Small intestine (tissue), 7 donors: ENCODE data around the gene PLET1. TPM values are rescaled to one million over a fixed set of nuclear protein-coding genes. Genes with fewer than 3 reads are reported as not detected.
A peak's percentile ranks its signal among the peaks of the same experiment; 100 is the strongest.

Experiments used
- DNase-seq, 2 donors: peaks; one replicate each; pipeline versions ENCODE4 v3.0.0 to v3.0.0-alpha.2; 2013
- FAIRE-seq: peaks from 2 replicates; lab custom pipeline; 2012; peaks lifted over from hg19 to GRCh38; lab: Jason Lieb, UNC
- H3K27ac ChIP-seq, 3 donors: one replicate each; pipeline ENCODE4 v1.5.1; 2013; ENCODE audit warnings: low read length in 2 of 3, mild to moderate bottlenecking in 2 of 3, control low read depth in 1 of 3, inconsistent platforms in 1 of 3, low read depth in 1 of 3, moderate library complexity in 1 of 3
- H3K27me3 ChIP-seq, 3 donors: one replicate each; pipeline ENCODE4 v1.6.1; 2013; ENCODE audit warnings: low read length in 3 of 3, inconsistent platforms in 1 of 3; ENCODE audit not compliant: control insufficient read depth in 3 of 3, insufficient read depth in 3 of 3
- H3K36me3 ChIP-seq, 3 donors: one replicate each; pipeline ENCODE4 v1.6.1; 2013; ENCODE audit warnings: low read length in 3 of 3, inconsistent platforms in 1 of 3, low read depth in 1 of 3, mild to moderate bottlenecking in 1 of 3, moderate library complexity in 1 of 3; ENCODE audit not compliant: control insufficient read depth in 3 of 3, insufficient read depth in 2 of 3
- H3K4me1 ChIP-seq, 3 donors: one replicate each; pipeline ENCODE4 v1.6.1; 2013; ENCODE audit warnings: low read length in 2 of 3, inconsistent platforms in 1 of 3, low read depth in 1 of 3, mild to moderate bottlenecking in 1 of 3, moderate library complexity in 1 of 3; ENCODE audit not compliant: control insufficient read depth in 3 of 3, insufficient read depth in 2 of 3
- H3K4me3 ChIP-seq, 3 donors: one replicate each; pipeline ENCODE4 v1.5.1; 2013; ENCODE audit warnings: low read length in 3 of 3, control low read depth in 1 of 3, inconsistent platforms in 1 of 3, low read depth in 1 of 3, mild to moderate bottlenecking in 1 of 3, moderate library complexity in 1 of 3
- H3K9me3 ChIP-seq, 2 donors: one replicate each; pipeline ENCODE4 v1.6.1; 2013; ENCODE audit warnings: low read depth in 1 of 2, low read length in 1 of 2; ENCODE audit not compliant: control insufficient read depth in 2 of 2, insufficient read depth in 1 of 2
- WGBS, 3 donors: extraction: QIAGEN DNeasy Blood & Tissue Kit; methylation state at CpG; one replicate each; pipeline ENCODE4 v1.1.7; 2013; 5-methylcytosine and 5-hydroxymethylcytosine counted together
- polyA plus RNA-seq, 4 donors: library from polyadenylated mRNA; stranded (reverse) in 3 of 4; unstranded in 1 of 4; fragments of 200-250 nt in 3 of 4; fragments of 120-200 nt in 1 of 4; gene quantifications; one replicate each; pipeline versions ENCODE4 v1.2.1 to v1.2.3, GENCODE V29; 2013
- donor health status: healthy with polysubstance abuse.
- donor health status: control.
- donor health status: control.
- donor health status: Bipolar disorder and iron deficiency.
- donor health status: healthy.

Gene PLET1
- polyA plus RNA-seq, 4 donors, result 0.06 TPM; not detected in 3

DNA sequence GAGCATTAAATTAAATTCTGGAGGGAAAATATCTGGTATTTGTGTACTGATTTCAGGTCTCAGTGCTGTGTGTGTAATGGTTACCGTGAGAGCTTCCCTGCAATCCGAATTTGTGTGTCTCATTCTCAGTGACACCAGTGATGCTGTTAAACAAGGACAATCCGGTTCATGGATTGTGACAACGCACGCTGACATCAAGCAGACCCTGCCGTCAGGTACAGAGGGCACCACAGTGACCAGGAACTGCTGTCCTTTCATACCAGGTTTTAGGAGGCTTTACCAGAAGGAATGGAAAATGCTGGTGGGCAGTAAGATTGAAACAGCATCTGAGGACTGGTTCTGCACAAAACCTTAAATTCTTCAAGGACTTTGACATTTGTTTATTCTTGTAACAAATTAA is 30.5 kb upstream of the PLET1 start:
- FAIRE-seq, result no peak
- 91 to 96% (median 94%) methylated on average over 6 of the region's 6 CpGs for WGBS, 3 donors
- H3K36me3 ChIP-seq, result peaks cover 0 to under 1% (median 0%) of the 10 kb centered on the region in 3 donors
- H3K4me3 ChIP-seq, result no peak overlapping the region
- H3K27ac ChIP-seq, result no peak overlapping the region
- no peak for DNase-seq
- H3K27me3 ChIP-seq, result no peaks in the 10 kb centered on the region
- peaks cover 0 to 5% (median 2%) of the 10 kb centered on the region in 3 donors for H3K4me1 ChIP-seq
- peaks cover 0 to 5% of the 10 kb centered on the region in 2 donors for H3K9me3 ChIP-seq

DNA sequence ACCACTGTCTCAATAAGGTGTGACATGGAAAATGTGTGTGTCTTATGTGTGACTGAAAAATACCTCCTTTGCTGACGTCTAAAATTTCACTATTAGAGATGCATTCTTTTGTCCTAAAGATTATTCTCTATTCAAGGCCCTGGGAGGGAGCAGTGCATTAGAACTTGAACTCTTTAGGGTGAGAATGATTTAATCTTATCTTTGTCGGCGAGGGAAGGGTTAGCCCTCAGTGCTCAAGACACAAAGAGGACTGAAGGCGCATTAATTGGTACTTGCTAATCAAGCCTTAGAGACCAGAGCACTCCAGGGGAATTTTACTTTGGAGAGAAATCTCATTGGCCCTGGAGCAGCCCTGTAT is 29.8 kb upstream of the PLET1 start:
- Histone ChIP-seq H3K4me3 (peak overlapping the region in 2 of 3 donors; percentile 47 to 49), H3K27me3 (no peaks in the 10 kb centered on the region), H3K27ac (peak overlapping the region in 1 of 3 donors; percentile 24), H3K9me3 (peaks cover 0 to 5% of the 10 kb centered on the region in 2 donors), H3K4me1 (peaks cover 0 to 5% (median 2%) of the 10 kb centered on the region in 3 donors), H3K36me3 (no peaks in the 10 kb centered on the region)
- FAIRE-seq (no peak), DNase-seq (no peak)
- 12 to 18% (median 13%) methylated on average over 4 of the region's 4 CpGs for WGBS, 3 donors

DNA sequence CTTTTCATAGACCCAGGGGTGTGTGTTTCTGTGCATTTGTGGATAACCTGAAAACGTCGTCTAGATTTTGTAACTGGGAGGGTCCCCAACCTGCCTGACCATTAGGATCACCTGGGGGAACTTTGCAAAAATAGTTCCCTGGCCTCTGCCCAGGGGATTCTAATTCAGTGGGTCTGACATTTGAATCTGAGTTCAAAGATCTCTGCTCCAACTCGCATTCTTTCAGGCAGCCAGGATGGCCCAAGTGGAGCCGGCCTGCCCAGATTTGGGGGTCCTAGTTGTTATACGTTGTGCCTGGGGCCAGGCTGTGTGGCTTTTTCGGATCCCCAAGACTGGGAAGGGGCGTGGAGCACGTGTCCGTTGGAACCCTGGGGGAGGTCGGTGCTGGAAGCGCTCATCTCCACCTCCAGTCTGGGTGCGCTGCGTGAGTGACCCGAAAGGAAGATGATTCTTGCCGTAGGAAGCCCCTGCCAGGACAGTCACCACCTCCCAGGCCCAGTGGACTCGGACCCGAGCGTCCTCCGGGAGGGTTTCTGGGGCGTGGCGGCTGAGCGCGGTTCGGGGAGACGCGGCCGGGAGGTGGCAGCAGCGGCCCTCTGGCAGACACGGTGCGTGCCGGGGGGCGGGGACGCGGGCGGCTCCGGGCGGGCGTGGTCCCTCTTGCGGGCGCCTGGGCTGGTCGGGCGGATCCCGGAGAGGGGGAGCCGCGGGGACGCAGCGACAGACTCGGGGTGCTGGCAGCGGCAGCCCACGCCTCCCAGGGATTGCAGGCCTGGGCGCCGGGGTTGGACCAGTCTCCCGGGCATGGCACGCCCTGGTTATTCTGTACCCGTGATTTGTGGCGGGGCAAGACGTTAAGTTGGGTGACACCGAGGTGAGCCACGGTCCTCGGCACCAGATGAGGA is 29.2 kb upstream of the PLET1 start:
- H3K4me1 ChIP-seq, result peaks cover 0 to 5% (median 2%) of the 10 kb centered on the region in 3 donors
- peak overlapping the region in 1 of 3 donors; percentile 24 for H3K27ac ChIP-seq
- FAIRE-seq, result no peak
- 1 to 3% (median 3%) methylated on average over 50 to 60 of the region's 60 CpGs for WGBS, 3 donors
- DNase-seq, result peak; percentile 71 to 87
- H3K4me3 ChIP-seq, result peak overlapping the region in 2 of 3 donors; percentile 47 to 49
- H3K9me3 ChIP-seq, result peaks cover 0 to 4% of the 10 kb centered on the region in 2 donors
- H3K27me3 ChIP-seq, result no peaks in the 10 kb centered on the region
- H3K36me3 ChIP-seq, result peaks cover 0 to under 1% (median 0%) of the 10 kb centered on the region in 3 donors

DNA sequence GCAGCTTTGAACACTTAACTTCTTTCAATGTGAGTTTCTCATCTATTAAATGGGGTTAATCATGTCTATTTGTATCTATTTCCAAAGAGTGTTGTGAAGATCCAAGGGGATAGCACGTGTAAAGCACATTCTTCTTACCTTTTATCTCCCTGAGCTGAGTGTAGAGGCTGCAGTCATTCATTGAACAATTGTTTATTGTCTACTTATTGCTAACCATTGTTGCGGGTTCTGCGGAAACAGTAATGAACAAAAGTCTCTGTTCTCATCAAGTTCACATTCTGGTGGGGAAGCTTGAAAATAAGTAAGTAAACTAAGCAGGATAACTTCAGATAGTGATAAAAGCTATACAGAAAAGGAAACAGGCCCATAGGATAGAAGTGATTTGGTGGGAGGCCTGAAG is 27.4 kb upstream of the PLET1 start:
- Histone ChIP-seq H3K27ac (no peak overlapping the region), H3K27me3 (no peaks in the 10 kb centered on the region), H3K4me3 (no peak overlapping the region), H3K9me3 (no peaks in the 10 kb centered on the region), H3K36me3 (peaks cover 0 to 3% (median 0%) of the 10 kb centered on the region in 3 donors), H3K4me1 (peaks cover 0 to 5% (median 0%) of the 10 kb centered on the region in 3 donors)
- DNase-seq, result no peak
- FAIRE-seq, result no peak
- 83 to 91% (median 89%) methylated on average over 3 of the region's 3 CpGs for WGBS, 3 donors

DNA sequence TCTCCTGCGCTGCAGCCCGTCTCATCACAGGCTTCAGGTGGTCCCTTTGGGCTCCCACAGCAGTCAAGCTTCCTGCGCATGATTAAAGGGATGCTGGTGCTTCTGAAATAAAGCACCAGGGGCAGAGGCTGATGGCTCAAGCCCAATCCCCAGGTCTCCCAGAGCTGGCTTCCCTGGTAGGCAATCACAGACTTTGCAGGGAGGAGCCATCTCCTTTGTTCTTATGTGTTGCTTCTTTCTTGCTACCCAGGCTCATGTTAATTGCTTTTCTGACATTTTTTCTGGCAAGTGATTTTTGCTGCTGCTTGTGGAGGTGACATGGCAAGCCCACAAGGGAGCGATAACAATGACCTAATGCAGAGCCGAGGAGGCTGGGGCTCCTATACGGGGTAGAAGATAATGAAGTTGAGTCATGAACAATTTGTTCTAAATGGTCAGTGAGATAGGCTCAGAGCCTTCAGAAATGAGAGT is 25.2 kb upstream of the PLET1 start:
- WGBS, 3 donors, result 74 to 85% (median 81%) methylated on average over 6 of the region's 6 CpGs
- no peak for FAIRE-seq
- Histone ChIP-seq H3K4me1 (peaks cover 0 to 5% (median 0%) of the 10 kb centered on the region in 3 donors), H3K4me3 (no peak overlapping the region), H3K27me3 (no peaks in the 10 kb centered on the region), H3K27ac (no peak overlapping the region), H3K9me3 (no peaks in the 10 kb centered on the region), H3K36me3 (peaks cover 0 to 3% (median 0%) of the 10 kb centered on the region in 3 donors)
- DNase-seq, result no peak

DNA sequence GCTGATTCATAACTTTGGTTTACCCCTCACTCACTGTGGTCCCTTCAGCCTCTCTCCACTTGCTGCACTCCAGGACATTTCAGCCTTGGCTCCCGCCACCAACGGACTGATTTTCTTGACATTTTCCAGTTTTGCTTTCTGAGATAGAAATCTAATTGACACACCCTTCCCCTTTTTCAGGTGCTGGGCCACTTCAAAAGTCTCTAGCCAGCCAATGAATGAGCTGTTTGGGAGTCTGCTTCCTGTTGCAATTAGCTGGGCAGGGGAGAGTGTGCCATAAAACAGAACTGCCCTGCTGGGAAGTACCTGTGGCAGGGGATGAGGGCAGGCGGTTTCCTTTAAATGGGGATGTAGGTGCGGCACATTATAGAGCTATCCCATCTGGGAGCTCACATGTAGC is 21.1 kb upstream of the PLET1 start:
- Histone ChIP-seq H3K36me3 (peaks cover 0 to 3% (median 0%) of the 10 kb centered on the region in 3 donors), H3K4me3 (no peak overlapping the region), H3K9me3 (no peaks in the 10 kb centered on the region), H3K27me3 (no peaks in the 10 kb centered on the region), H3K27ac (no peak overlapping the region), H3K4me1 (no peaks in the 10 kb centered on the region)
- 13 to 53% (median 30%) methylated on average over 4 of the region's 4 CpGs for WGBS, 3 donors
- FAIRE-seq (no peak), DNase-seq (peak in 1 of 2 donors; percentile 22)

DNA sequence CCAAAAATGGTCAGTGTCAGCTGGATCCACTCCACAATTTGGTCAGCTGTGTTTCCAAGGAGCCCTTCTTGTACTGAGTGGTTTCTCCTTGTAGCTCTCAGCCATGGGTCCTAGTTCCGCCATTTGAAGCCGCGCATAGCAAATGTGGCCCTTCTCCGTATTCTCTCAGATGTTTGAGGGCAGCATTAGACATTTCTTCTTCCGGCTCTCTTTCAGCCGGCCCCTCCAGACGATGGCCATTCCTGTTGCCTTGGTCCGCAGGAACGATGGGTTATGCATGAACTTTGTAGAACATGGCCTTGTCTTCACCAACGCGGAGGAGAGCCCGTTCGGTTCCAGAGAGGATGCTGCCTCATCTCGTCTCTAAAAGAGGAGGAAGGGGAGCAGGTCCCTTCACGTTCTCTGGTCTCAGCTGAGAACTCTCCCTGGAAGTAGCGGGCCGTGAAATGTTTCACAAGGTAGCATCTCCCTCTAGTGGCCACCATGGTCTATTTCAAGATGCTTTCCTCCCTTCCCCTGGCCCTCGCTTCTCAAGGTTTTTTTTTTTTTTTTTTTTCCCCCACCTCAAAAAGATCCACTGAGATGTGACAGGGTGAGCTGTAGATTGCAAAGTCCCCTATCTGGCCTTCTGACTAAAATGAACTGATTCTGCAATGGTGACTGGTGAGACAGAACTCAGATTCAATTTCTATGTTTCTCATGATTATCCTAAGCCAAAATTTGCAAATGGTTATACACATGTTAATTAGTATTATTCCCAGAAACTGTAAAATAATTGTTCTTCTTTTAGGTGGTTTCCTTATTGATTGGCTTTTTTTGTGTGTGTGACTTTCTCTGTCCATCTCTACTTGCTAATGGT is 19.8 kb upstream of the PLET1 start:
- Histone ChIP-seq H3K4me3 (peak overlapping the region in 2 of 3 donors; percentile 31 to 41), H3K9me3 (no peaks in the 10 kb centered on the region), H3K36me3 (peaks cover 0 to 3% (median 0%) of the 10 kb centered on the region in 3 donors), H3K27ac (no peak overlapping the region), H3K27me3 (no peaks in the 10 kb centered on the region), H3K4me1 (no peaks in the 10 kb centered on the region)
- FAIRE-seq, result no peak
- DNase-seq, result peak; percentile 77 to 86
- 1 to 4% (median 3%) methylated on average over 18 of the region's 18 CpGs for WGBS, 3 donors

DNA sequence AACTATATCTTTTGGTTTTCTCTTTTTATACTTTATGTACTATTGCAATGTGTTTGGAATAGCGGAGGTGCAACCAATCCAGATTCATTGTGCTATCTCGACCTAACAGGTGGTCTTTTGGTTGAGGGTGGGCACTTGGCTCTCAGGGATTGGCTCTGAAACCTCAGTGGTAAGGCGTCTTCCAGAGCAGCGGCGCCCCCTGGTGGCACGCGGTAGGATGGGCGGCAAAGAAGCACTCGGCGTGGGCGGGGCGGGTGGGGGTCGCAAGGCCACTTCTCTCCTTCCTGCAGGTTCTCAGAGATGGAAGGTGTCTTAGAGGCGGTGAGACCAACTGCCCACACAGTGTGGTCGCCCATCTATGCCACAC is 19.2 kb upstream of the PLET1 start:
- Histone ChIP-seq H3K27me3 (no peaks in the 10 kb centered on the region), H3K4me1 (no peaks in the 10 kb centered on the region), H3K36me3 (peaks cover 0 to 2% (median 0%) of the 10 kb centered on the region in 3 donors), H3K9me3 (no peaks in the 10 kb centered on the region), H3K27ac (no peak overlapping the region), H3K4me3 (peak overlapping the region in 2 of 3 donors; percentile 31 to 41)
- FAIRE-seq, result no peak
- 2 to 3% (median 2%) methylated on average over 15 of the region's 15 CpGs for WGBS, 3 donors
- peak; percentile 37 to 79 for DNase-seq
